Activated naive CD8-positive, alpha-beta T cell treated with anti-CD3 and anti-CD28 coated beads, Interleukin-2, amount 50 U/mL, for 16 hours (primary cell): Measurements from ENCODE around the gene MDH2.
"Not testable (repeated sequence)": the region's sequence is repeated elsewhere in the genome, so short reads cannot be mapped to it uniquely, and the experiment has no call there.

Source experiments
- DNase-seq: peaks from one replicate; pipeline ENCODE4 v3.0.0-alpha.2; 2020; ENCODE audit warnings: low read depth, low spot score

The MDH2 gene

GRCh38 chr7:76113042-76113630, 65.2 kb downstream of the MDH2 start:
- not testable (repeated sequence) for DNase-seq

- DNase-seq = not testable (repeated sequence)
Observed at GRCh38 chr7:76114742-76115141, 66.8 kb downstream of the MDH2 start.
